Measurements from ENCODE around the gene GZMM. TPM values are rescaled to one million over a fixed set of nuclear protein-coding genes. Genes with fewer than 3 reads are reported as not detected.

GZMM gene
- not detected for total RNA-seq

DNA sequence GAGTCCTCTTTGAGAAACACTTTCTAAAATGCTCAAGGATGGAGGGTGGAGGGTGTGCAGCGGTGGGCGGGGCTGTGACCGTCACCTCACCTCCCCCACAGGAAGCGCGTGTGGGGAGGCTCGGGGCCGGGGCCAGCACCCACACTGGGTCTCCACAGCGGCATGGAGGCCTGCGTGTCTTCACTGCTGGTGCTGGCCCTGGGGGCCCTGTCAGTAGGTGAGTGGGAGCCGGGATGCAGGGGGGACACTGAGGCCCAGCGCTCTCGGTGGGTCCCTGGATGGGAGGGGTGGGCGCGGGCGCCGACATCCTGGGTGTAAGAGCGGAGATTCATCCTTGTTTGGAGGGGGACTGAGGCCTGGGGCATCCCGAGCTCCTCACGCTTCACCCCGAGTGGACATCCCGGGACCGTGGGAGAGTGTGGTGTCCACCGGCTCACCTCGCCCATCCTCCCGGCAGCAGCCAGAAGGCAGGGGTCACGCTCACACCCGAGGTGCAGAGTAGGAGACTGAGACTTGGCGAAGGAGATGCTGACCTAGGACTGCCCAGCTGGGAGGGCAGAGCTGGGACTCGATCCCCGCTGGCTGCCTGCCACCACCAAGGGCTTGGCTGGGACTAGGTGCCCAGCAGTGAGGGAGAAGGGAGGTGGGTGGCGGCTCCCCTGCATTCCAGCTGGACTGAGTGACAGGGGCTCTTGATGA is at the start of gene GZMM:
TSS of gene GZMM (plus strand) at position 144 of the 699 bp plus-strand sequence. CDS start at position 163, 19 bp downstream.

DNA sequence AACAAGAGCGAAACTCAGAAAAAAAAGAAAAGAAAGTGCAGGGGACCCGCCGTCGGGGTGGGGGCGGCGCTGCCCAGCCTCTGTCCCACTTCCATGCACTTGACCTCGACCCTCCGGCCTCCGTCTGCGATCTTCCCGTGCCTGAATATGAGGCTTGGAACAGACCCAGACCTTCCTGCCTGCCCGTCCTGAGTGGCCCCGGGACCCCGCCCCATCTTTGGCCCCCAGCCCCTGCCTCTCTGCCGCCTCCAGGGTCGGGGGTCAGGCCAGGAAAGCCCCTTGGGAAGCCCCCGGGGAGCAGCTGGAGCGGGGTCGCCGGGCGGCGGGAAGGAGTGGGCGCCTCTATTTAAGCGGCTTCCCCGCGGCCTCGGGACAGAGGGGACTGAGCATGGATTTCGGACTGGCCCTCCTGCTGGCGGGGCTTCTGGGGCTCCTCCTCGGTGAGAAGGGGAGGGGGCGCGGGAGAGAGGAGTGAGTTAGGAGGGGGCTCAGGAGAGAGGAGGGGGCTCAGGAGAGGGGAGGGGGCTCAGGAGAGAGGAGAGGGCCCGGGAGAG is 47.7 kb upstream of the GZMM start, which contains the start of gene MADCAM1:
TSS of gene MADCAM1 (plus strand) at position 375 of the 554 bp plus-strand sequence. CDS start at position 389, 14 bp downstream.

DNA sequence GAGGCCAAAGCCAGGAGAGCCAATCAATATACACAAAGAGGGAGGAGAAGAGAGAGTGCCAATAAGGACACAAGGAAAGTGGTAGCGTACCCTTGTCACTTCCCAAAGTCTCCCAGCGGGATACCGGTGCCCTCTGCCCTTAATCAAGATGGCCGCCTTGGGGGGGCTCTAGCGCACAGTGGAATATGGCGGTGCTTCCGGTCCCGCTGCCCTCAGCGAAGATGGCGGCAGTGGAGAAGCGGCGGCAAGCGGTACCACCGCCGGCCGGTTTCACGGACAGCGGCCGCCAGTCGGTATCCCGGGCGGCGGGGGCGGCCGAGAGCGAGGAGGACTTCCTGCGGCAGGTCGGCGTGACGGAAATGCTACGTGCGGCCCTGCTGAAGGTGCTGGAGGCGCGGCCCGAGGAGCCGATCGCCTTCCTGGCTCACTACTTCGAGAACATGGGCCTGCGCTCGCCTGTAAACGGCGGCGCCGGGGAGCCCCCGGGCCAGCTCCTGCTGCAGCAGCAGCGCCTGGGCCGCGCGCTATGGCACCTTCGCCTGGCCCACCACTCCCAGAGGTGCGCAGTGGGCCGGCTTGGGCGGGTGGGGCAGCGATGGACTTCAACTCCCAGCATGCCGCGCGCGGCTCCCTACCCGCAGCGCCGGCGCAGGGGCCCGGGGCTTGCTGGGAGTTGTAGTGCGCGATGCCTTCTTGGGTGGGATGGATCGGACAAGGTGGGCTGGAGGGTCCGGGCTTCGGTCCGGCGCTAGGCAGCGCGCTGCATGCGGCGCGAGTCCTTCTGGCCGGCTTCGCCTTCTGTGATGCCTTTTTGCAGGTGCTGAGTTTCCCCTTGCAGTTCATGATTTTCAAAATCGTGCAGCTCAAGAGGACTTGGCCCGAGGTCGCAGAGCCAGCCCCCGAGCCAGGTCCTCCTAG is 36.3 kb upstream of the GZMM start, which contains the start of gene TPGS1:
TSS of gene TPGS1 (plus strand) at position 212 of the 918 bp plus-strand sequence. CDS start at position 222, 10 bp downstream.

DNA sequence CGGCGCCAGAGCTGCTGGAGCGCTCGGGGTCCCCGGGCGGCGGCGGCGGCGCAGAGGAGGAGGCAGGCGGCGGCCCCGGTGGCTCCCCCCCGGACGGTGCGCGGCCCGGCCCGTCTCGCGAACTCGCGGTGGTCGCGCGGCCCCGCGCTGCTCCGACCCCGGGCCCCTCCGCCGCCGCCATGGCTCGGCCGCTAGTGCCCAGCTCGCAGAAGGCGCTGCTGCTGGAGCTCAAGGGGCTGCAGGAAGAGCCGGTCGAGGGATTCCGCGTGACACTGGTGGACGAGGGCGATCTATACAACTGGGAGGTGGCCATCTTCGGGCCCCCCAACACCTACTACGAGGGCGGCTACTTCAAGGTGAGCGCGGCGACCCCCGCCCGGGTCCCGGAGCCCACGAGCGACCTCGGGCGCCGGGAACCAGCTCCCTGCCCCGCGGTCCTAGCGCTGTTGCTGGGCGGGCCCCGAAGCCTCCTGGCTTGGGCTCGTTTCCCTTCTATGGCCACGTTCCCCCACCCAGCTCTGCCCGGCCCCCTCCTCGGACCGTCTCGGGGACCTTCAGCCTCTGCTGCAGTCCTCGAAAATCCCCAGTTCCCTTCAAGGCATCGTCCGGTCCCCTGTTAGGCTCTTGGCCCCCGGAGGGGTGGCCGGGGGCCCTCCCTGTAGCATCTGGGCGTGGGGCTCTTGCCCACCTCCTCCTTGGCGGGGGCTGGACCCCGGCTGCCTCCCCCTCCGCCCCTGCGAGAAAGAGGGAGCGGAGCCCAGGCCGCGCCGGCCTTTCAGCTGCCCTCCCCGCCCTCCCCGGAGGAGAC is 11.9 kb upstream of the GZMM start, which contains the start of gene CDC34:
TSS of gene CDC34 (plus strand) at position 8 of the 808 bp plus-strand sequence. CDS start at position 180, 172 bp downstream.

DNA sequence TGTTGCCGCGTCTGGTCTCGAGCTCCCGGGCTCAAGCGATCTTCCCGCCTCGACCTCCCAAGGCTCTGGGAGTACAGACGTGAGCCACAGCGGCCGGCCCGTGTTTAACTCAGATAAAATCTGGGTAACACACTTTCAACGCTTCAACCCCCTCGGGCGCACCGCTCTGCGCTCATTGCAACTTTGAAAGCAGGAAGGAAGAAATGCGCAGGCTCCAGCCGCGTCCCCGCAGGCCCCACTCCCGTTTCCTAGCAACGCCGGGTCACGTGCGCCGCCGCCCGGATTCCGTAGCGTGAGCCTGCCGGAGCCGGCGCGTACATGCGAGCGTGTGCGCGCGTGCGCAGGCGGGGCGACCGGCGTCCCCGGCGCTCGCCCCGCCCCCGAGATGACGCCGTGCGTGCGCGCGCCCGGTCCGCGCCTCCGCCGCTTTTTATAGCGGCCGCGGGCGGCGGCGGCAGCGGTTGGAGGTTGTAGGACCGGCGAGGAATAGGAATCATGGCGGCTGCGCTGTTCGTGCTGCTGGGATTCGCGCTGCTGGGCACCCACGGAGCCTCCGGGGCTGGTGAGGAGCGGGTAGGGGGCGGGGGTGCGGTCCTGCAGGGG is 28.4 kb downstream of the GZMM start, which contains the start of gene BSG:
TSS of gene BSG (plus strand) at position 457 of the 603 bp plus-strand sequence. CDS start at position 496, 39 bp downstream.

DNA sequence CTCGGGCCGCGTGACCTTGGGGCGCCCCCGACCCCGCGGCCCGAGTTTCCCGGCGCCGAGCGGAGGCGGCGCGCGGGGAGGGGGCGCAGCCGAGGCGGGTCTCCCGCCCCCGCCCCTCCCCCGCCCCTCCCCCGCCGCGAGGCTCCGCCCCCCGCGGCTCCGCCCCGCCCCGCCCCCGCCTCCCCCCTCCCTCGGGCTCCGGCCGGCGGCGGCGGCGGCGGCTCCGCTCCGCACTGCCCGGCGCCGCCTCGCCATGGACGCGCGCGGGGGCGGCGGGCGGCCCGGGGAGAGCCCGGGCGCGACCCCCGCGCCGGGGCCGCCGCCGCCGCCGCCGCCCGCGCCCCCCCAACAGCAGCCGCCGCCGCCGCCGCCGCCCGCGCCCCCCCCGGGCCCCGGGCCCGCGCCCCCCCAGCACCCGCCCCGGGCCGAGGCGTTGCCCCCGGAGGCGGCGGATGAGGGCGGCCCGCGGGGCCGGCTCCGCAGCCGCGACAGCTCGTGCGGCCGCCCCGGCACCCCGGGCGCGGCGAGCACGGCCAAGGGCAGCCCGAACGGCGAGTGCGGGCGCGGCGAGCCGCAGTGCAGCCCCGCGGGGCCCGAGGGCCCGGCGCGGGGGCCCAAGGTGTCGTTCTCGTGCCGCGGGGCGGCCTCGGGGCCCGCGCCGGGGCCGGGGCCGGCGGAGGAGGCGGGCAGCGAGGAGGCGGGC is 46.0 kb downstream of the GZMM start, which contains the start of gene HCN2:
TSS of gene HCN2 (plus strand) at position 189 of the 703 bp plus-strand sequence. CDS start at position 254, 65 bp downstream.

Other genes starting within 250 kb of the GZMM start
- gene MIER2, start 199.3 kb upstream of the GZMM start, total RNA-seq: 32.2 TPM
- 3.8 TPM for gene C2CD4C, start 134.9 kb upstream of the GZMM start, total RNA-seq
- gene SHC2, start 83.0 kb upstream of the GZMM start, total RNA-seq: 22.5 TPM
- gene MADCAM1, start 47.6 kb upstream of the GZMM start, total RNA-seq: 1.3 TPM
- gene TPGS1, start 36.6 kb upstream of the GZMM start, total RNA-seq: 28.9 TPM
- 83.5 TPM for gene CDC34, start 12.3 kb upstream of the GZMM start, total RNA-seq
- gene BSG, start 28.5 kb downstream of the GZMM start, total RNA-seq: 413 TPM
- 6.0 TPM for gene HCN2, start 45.8 kb downstream of the GZMM start, total RNA-seq
- gene POLRMT, start 89.5 kb downstream of the GZMM start, total RNA-seq: 33.2 TPM
- not detected for gene FGF22, start 95.8 kb downstream of the GZMM start, total RNA-seq
- 25.8 TPM for gene RNF126, start 119.2 kb downstream of the GZMM start, total RNA-seq
- gene FSTL3, start 132.3 kb downstream of the GZMM start, total RNA-seq: 36.6 TPM
- gene PRSS57, start 151.4 kb downstream of the GZMM start, total RNA-seq: not detected
- gene PALM, start 164.9 kb downstream of the GZMM start, total RNA-seq: 145 TPM
- gene MISP, start 207.1 kb downstream of the GZMM start, total RNA-seq: 1.4 TPM